Peyer's patch (tissue), 4 donors: Measurements from ENCODE around the gene COL6A2.

Experiments
- CTCF ChIP-seq, 6 experiments: fragments of 450-650 bp in 4 of 6; fragments of 200-600 bp in 2 of 6; sonication (generic) in 1 of 6; IDR thresholded peaks; one replicate each; pipeline ENCODE4 v1.5.1; 2017 to 2019; ENCODE audit warnings: antibody characterized with exemption in 6 of 6, mild to moderate bottlenecking in 3 of 6, moderate library complexity in 1 of 6
- POLR2A ChIP-seq, 2 donors: fragments of 450-650 bp; IDR thresholded peaks; one replicate each; pipeline ENCODE4 v1.5.1; 2017; ENCODE audit warnings: antibody characterized with exemption in 2 of 2, mild to moderate bottlenecking in 2 of 2, moderate library complexity in 2 of 2

GRCh38 chr21:46116776-46117585 is 19.1 kb downstream of the COL6A2 start:
- TF ChIP-seq POLR2A (IDR thresholded peaks at IDR 0.05) (no peak), CTCF (IDR thresholded peaks at IDR 0.05) (no peak)
